H1 (cell line): ENCODE measurements around the gene SIM2. TPM values are rescaled to one million over a fixed set of nuclear protein-coding genes. Genes with fewer than 3 reads are reported as not detected.

ENCODE experiments used
- CTCF ChIA-PET: fragments of 300-600 bp; sonication (Branson Sonifier 250); formaldehyde crosslinking; loops from one replicate; lab custom pipeline; 2021; ENCODE audit not compliant: partially characterized antibody; lab: Charles Lee
- POLR2A ChIA-PET: fragments of 300-600 bp; sonication (Branson Sonifier 250); formaldehyde crosslinking; loops from one replicate; lab custom pipeline; 2021; ENCODE audit warnings: inconsistent platforms; ENCODE audit not compliant: partially characterized antibody; lab: Charles Lee
- DNase-seq, 2 experiments: peaks; one replicate each; pipeline versions ENCODE4 v3.0.0 to v3.0.0-alpha.2; 2010 to 2022; ENCODE audit warnings: low spot score in 2 of 2, low read depth in 1 of 2, mixed read lengths in 1 of 2
- FAIRE-seq: peaks from 2 replicates; lab custom pipeline; 2011; peaks lifted over from hg19 to GRCh38; lab: Jason Lieb, UNC
- H2AFZ ChIP-seq: 2 replicates; pipeline ENCODE4 v1.8.1; 2012; ENCODE audit warnings: low read length, inconsistent platforms
- H2AK5ac ChIP-seq: 2 replicates; pipeline ENCODE4 v1.6.1; 2013; ENCODE audit warnings: low read depth, low read length
- H2BK120ac ChIP-seq: replicated peaks from 2 replicates; pipeline ENCODE3; 2013; ENCODE audit warnings: low read depth, low read length, inconsistent platforms
- H2BK12ac ChIP-seq: 2 replicates; pipeline ENCODE4 v1.6.1; 2013; ENCODE audit warnings: low read depth, low read length
- H2BK15ac ChIP-seq: 2 replicates; pipeline ENCODE4 v1.6.1; 2013; ENCODE audit warnings: low read length
- H2BK20ac ChIP-seq: 2 replicates; pipeline ENCODE4 v1.6.1; 2013; ENCODE audit warnings: low read length
- H2BK5ac ChIP-seq: 2 replicates; pipeline ENCODE4 v1.6.1; 2013; ENCODE audit warnings: low read depth, low read length
- H3K14ac ChIP-seq: 2 replicates; pipeline ENCODE4 v1.6.1; 2013; ENCODE audit warnings: inconsistent platforms; ENCODE audit not compliant: insufficient read length
- H3K18ac ChIP-seq: 2 replicates; pipeline ENCODE4 v1.6.1; 2013; ENCODE audit warnings: low read length; ENCODE audit errors: extremely low read depth
- H3K23ac ChIP-seq: 2 replicates; pipeline ENCODE4 v1.6.1; 2013; ENCODE audit warnings: inconsistent platforms; ENCODE audit not compliant: insufficient read length
- H3K23me2 ChIP-seq: 2 replicates; pipeline ENCODE4 v1.6.1; 2013; ENCODE audit warnings: low read depth, low read length
- H3K27ac ChIP-seq: 2 replicates; pipeline ENCODE4 v1.6.1; 2011; ENCODE audit warnings: low read depth, low read length, inconsistent platforms
- H3K27me3 ChIP-seq, 4 experiments: replicated peaks in 1 of 4; 1 replicate in 1 of 4; 2 replicates in 3 of 4; pipeline versions ENCODE4 v1.6.1 to v1.8.1; 2011 to 2013; ENCODE audit warnings: low read length in 3 of 4, mild to moderate bottlenecking in 3 of 4, inconsistent platforms in 2 of 4, mixed read lengths in 2 of 4, moderate library complexity in 1 of 4; ENCODE audit not compliant: control insufficient read depth in 3 of 4, insufficient read depth in 3 of 4; ENCODE audit errors: extremely low read depth in 1 of 4
- H3K36me3 ChIP-seq, 4 experiments: 2 replicates each; pipeline versions ENCODE4 v1.6.1 to v1.8.1; 2011 to 2013; ENCODE audit warnings: mild to moderate bottlenecking in 4 of 4, low read length in 3 of 4, moderate library complexity in 2 of 4, control low read depth in 1 of 4, inconsistent platforms in 1 of 4; ENCODE audit not compliant: insufficient read depth in 4 of 4, control insufficient read depth in 2 of 4
- H3K4ac ChIP-seq: replicated peaks from 2 replicates; pipeline ENCODE3; 2013; ENCODE audit warnings: low read length, low read depth, mixed read lengths, inconsistent platforms; ENCODE audit not compliant: insufficient read length
- H3K4me1 ChIP-seq, 4 experiments: replicated peaks in 1 of 4; 1 replicate in 1 of 4; 2 replicates in 3 of 4; pipeline versions ENCODE4 v1.6.1 to v1.8.1; 2011 to 2013; ENCODE audit warnings: low read length in 3 of 4, inconsistent platforms in 2 of 4, mixed read lengths in 1 of 4; ENCODE audit not compliant: insufficient read depth in 4 of 4, control insufficient read depth in 3 of 4
- H3K4me2 ChIP-seq, 2 experiments: 2 replicates each; pipeline versions ENCODE4 v1.6.1 to v1.8.1; 2011 to 2013; ENCODE audit warnings: low read depth in 2 of 2, low read length in 2 of 2, control low read depth in 1 of 2, inconsistent platforms in 1 of 2, mild to moderate bottlenecking in 1 of 2; ENCODE audit not compliant: insufficient read depth in 1 of 2
- H3K4me3 ChIP-seq, 4 experiments: fragments of 200-600, 300-600 bp in 1 of 4; sonication (generic), shearing (Covaris generic), sonication (Bioruptor Twin) in 1 of 4; 2 replicates each; pipeline versions ENCODE4 v1.5.1 to v1.8.1; 2011 to 2016; ENCODE audit warnings: low read length in 4 of 4, low read depth in 3 of 4, control low read depth in 2 of 4, inconsistent platforms in 2 of 4, mild to moderate bottlenecking in 2 of 4, mixed read lengths in 1 of 4, moderate library complexity in 1 of 4; ENCODE audit not compliant: insufficient read depth in 2 of 4; ENCODE audit errors: extremely low read depth in 1 of 4
- H3K56ac ChIP-seq: replicated peaks from 2 replicates; pipeline ENCODE3; 2013; ENCODE audit warnings: low read depth, mild to moderate bottlenecking, mixed read lengths, low read length, inconsistent platforms; ENCODE audit not compliant: insufficient read length
- H3K79me1 ChIP-seq: 2 replicates; pipeline ENCODE4 v1.6.1; 2013; ENCODE audit warnings: low read depth, low read length, control low read depth
- H3K79me2 ChIP-seq, 2 experiments: 2 replicates each; pipeline versions ENCODE4 v1.6.1 to v1.8.1; 2012 to 2013; ENCODE audit warnings: low read length in 2 of 2, mild to moderate bottlenecking in 2 of 2, inconsistent platforms in 1 of 2; ENCODE audit not compliant: insufficient read depth in 2 of 2, control insufficient read depth in 1 of 2
- H3K9ac ChIP-seq, 4 experiments: replicated peaks in 1 of 4; 1 replicate in 1 of 4; 2 replicates in 3 of 4; pipeline versions ENCODE4 v1.6.1 to v1.8.1; 2011 to 2013; ENCODE audit warnings: low read depth in 3 of 4, low read length in 3 of 4, control low read depth in 2 of 4, mild to moderate bottlenecking in 2 of 4, moderate library complexity in 2 of 4, inconsistent platforms in 1 of 4; ENCODE audit errors: extremely low read depth in 1 of 4
- H3K9me3 ChIP-seq, 2 experiments: 2 replicates each; pipeline versions ENCODE4 v1.6.1 to v1.8.1; 2012 to 2013; ENCODE audit warnings: mild to moderate bottlenecking in 2 of 2, moderate library complexity in 2 of 2, control low read depth in 1 of 2, inconsistent platforms in 1 of 2, low read depth in 1 of 2, low read length in 1 of 2, mixed read lengths in 1 of 2; ENCODE audit not compliant: insufficient read depth in 2 of 2
- H4K20me1 ChIP-seq, 2 experiments: replicated peaks in 1 of 2; 2 replicates each; pipeline versions ENCODE3 to v1.8.1; 2011 to 2013; ENCODE audit warnings: inconsistent platforms in 2 of 2, low read length in 2 of 2, mild to moderate bottlenecking in 1 of 2; ENCODE audit not compliant: insufficient read depth in 2 of 2, control insufficient read depth in 1 of 2
- H4K5ac ChIP-seq: 2 replicates; pipeline ENCODE4 v1.6.1; 2013; ENCODE audit warnings: low read length, low read depth, mixed read lengths, inconsistent platforms; ENCODE audit not compliant: insufficient read length
- H4K8ac ChIP-seq: 2 replicates; pipeline ENCODE4 v1.8.0; 2013; ENCODE audit warnings: mild to moderate bottlenecking, moderate library complexity, low read length, inconsistent platforms; ENCODE audit not compliant: insufficient read depth; ENCODE audit errors: extremely low read depth
- H4K91ac ChIP-seq: replicated peaks from 2 replicates; pipeline ENCODE3; 2013; ENCODE audit warnings: low read length, mixed read lengths, inconsistent platforms; ENCODE audit not compliant: insufficient read length
- SIN3A ChIP-seq, 2 experiments: IDR thresholded peaks in 1 of 2; conservative IDR thresholded peaks in 1 of 2; 2 replicates each; pipeline ENCODE4 v1.6.1; 2011 to 2012; ENCODE audit warnings: low read length in 2 of 2, improper control_type of control experiment in 1 of 2, low read depth in 1 of 2, mild to moderate bottlenecking in 1 of 2
- WGBS, 2 experiments: shearing (Covaris generic) in 1 of 2; methylation state at CpG; one replicate each; pipeline versions ENCODE4 v1.1.6 to v1.1.7; 2013 to 2015; ENCODE audit warnings: low lambda C conversion rate in 2 of 2, mixed read lengths in 2 of 2, inconsistent platforms in 1 of 2, low coverage in 1 of 2, missing lambda C conversion rate in 1 of 2; ENCODE audit not compliant: insufficient replicate concordance in 2 of 2, insufficient coverage in 1 of 2, insufficient read length in 1 of 2; ENCODE audit errors: extremely low coverage in 1 of 2, missing lambda C conversion rate in 1 of 2; 5-methylcytosine and 5-hydroxymethylcytosine counted together
- polyA plus RNA-seq, 7 experiments: library from polyadenylated mRNA; depleted of rRNA in 3 of 7; stranded (reverse) in 5 of 7; unstranded in 2 of 7; fragments of >200 nt in 5 of 7; fragments of 200-250 nt in 2 of 7; gene quantifications; 1 replicate in 5 of 7; 2 replicates in 1 of 7; 4 replicates in 1 of 7; pipeline versions ENCODE4 v1.2.1 to v1.2.3, GENCODE V29; 2011 to 2013; ENCODE audit warnings: missing spikeins in 2 of 7, mixed read lengths in 2 of 7
- total RNA-seq: library from RNA; stranded (reverse); fragmentation: NEBNext Ultra II Directional; extraction: Animal tissue kit (Norgen Biotek cat#: 25700); gene quantifications from 2 replicates; pipeline ENCODE4 v1.2.1, GENCODE V29; 2021

The SIM2 gene
- total and polyA plus RNA-seq, 2 of the 8 experiments (the other 6 are each of a cell fraction or from before 2014, with no cell fraction given) = 0.05 to 0.26 TPM

DNA sequence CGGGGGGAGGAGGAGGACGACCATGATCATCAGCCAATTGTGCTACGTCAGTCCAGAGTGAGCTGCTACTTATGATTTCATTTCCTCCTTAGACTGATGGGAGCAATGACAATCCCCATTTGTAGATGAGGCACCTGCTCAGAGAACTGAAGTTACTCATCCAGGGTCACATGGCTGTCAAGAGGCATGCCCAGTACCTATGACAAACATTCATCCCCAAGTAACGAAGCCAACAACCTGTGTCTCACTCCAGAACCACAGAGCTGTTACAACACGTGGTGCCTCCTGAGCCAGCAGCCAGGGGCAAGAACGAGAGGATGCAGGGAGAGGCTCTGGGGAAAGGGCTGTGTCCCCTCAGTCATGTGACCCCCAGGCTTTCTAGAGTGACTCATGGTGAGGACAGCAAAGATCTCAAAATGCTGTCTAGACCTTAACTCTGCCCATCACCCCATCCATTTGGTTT is 93.6 kb downstream of the SIM2 start:
- H3K23ac ChIP-seq = no peak overlapping the region
- H4K8ac ChIP-seq = no peak overlapping the region
- H3K18ac ChIP-seq = no peak overlapping the region
- no peaks in the 10 kb centered on the region for H3K79me1 ChIP-seq
- no peaks in the 10 kb centered on the region for H3K27me3 ChIP-seq
- no peaks in the 10 kb centered on the region for H4K20me1 ChIP-seq
- ChIA-PET CTCF (interaction anchor here (0.5 to 2.3 kb wide), 3 partner anchors 24 to 63 kb away, joined by 3 to 7 read pairs (median 3); no protein-coding TSS in a partner anchor), POLR2A (no interaction called here)
- no peak overlapping the region for H2AFZ ChIP-seq
- no peak overlapping the region for H2BK20ac ChIP-seq
- H3K56ac ChIP-seq = no peak overlapping the region
- H2BK15ac ChIP-seq = no peak overlapping the region
- 84% methylated on average over 3 of the region's 6 CpGs; no CpG with 5 or more reads in 1 of the 2 experiments for WGBS, 2 experiments
- no peak overlapping the region for H3K27ac ChIP-seq
- H2BK5ac ChIP-seq = no peak overlapping the region
- no peak overlapping the region for H3K14ac ChIP-seq
- H3K9me3 ChIP-seq = peaks cover 0 to 2% of the 10 kb centered on the region in 2 experiments; a peak in 1 of 4 replicates
- H4K91ac ChIP-seq = no peak overlapping the region
- H3K4me2 ChIP-seq = no peak overlapping the region
- no peak overlapping the region for H2AK5ac ChIP-seq
- no peak overlapping the region for H2BK12ac ChIP-seq
- H3K23me2 ChIP-seq = no peaks in the 10 kb centered on the region
- H3K79me2 ChIP-seq = no peaks in the 10 kb centered on the region
- DNase-seq = no peak
- H3K36me3 ChIP-seq = no peaks in the 10 kb centered on the region
- H3K4ac ChIP-seq = no peak overlapping the region
- H2BK120ac ChIP-seq = no peak overlapping the region
- H3K4me1 ChIP-seq = peaks cover 0 to 4% (median 3%) of the 10 kb centered on the region in 4 experiments; a peak in 5 of 7 replicates
- H4K5ac ChIP-seq = no peak overlapping the region
- H3K9ac ChIP-seq = no peak overlapping the region
- no peak for FAIRE-seq
- H3K4me3 ChIP-seq = no peak overlapping the region
- no peak for TF ChIP-seq SIN3A (conservative IDR thresholded peaks at IDR 0.05 in 1 of 2, IDR thresholded peaks at IDR 0.05 in 1 of 2; ENCODE audit: low read depth in 1 of 2, low read length in 2 of 2)
